Neural crest cell (in vitro differentiated cells): ENCODE results near the gene STOML3. TPM values are rescaled to one million over a fixed set of nuclear protein-coding genes. Genes with fewer than 3 reads are reported as not detected.
"Not testable (repeated sequence)": the region's sequence is repeated elsewhere in the genome, so short reads cannot be mapped to it uniquely, and the experiment has no call there.

ENCODE experiments used
- DNase-seq: peaks from one replicate; pipeline ENCODE4 v3.0.0; 2021; ENCODE audit warnings: low read depth, mixed read lengths, low spot score
- H3K27ac Mint-ChIP-seq: one replicate; pipeline ENCODE4 v1.8.0; 2021; ENCODE audit warnings: mild to moderate bottlenecking, mixed read lengths; ENCODE audit not compliant: unreplicated experiment
- H3K27me3 Mint-ChIP-seq: 2 replicates; pipeline ENCODE4 v1.8.0; 2021; ENCODE audit warnings: low read depth, mild to moderate bottlenecking, mixed read lengths
- H3K36me3 Mint-ChIP-seq: 2 replicates; pipeline ENCODE4 v1.8.0; 2021; ENCODE audit warnings: low read depth, mild to moderate bottlenecking, mixed read lengths
- H3K4me1 Mint-ChIP-seq: 2 replicates; pipeline ENCODE4 v1.8.0; 2021; ENCODE audit warnings: mixed read lengths
- H3K4me3 Mint-ChIP-seq: one replicate; pipeline ENCODE4 v1.8.0; 2021; ENCODE audit warnings: mild to moderate bottlenecking, mixed read lengths
- H3K9me3 Mint-ChIP-seq: 2 replicates; pipeline ENCODE4 v1.8.0; 2021; ENCODE audit warnings: mixed read lengths
- total RNA-seq: library from RNA; stranded (reverse); gene quantifications from 2 replicates; pipeline ENCODE4 v1.2.1, GENCODE V29; 2021
- TF ChIP-seq, protein P1 (sequence below): fragments of 200-600 bp; sonication (generic); conservative IDR thresholded peaks from 2 replicates; pipeline ENCODE4 v1.5.0; 2021; ENCODE audit warnings: antibody characterized with exemption, mild to moderate bottlenecking

Gene STOML3
- total RNA-seq, 1 donor from 2014 or later, result not detected

- Mint-ChIP-seq H3K4me1 (no peaks in the 10 kb centered on the region), H3K36me3 (peaks cover 33% of the 10 kb centered on the region)
- DNase-seq, result peak; percentile 11
Measured at GRCh38 chr13:39016787-39017186, 26.2 kb upstream of the STOML3 start.

GRCh38 chr13:39016087-39016486, 25.5 kb upstream of the STOML3 start:
- H3K27me3 Mint-ChIP-seq, result no peaks in the 10 kb centered on the region
- peaks cover 36% of the 10 kb centered on the region for H3K36me3 Mint-ChIP-seq
- TF ChIP-seq, protein P1, sequence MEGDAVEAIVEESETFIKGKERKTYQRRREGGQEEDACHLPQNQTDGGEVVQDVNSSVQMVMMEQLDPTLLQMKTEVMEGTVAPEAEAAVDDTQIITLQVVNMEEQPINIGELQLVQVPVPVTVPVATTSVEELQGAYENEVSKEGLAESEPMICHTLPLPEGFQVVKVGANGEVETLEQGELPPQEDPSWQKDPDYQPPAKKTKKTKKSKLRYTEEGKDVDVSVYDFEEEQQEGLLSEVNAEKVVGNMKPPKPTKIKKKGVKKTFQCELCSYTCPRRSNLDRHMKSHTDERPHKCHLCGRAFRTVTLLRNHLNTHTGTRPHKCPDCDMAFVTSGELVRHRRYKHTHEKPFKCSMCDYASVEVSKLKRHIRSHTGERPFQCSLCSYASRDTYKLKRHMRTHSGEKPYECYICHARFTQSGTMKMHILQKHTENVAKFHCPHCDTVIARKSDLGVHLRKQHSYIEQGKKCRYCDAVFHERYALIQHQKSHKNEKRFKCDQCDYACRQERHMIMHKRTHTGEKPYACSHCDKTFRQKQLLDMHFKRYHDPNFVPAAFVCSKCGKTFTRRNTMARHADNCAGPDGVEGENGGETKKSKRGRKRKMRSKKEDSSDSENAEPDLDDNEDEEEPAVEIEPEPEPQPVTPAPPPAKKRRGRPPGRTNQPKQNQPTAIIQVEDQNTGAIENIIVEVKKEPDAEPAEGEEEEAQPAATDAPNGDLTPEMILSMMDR, result no peak
- no peak overlapping the region for H3K27ac Mint-ChIP-seq
- H3K9me3 Mint-ChIP-seq, result no peaks in the 10 kb centered on the region
- DNase-seq, result no peak
- H3K4me1 Mint-ChIP-seq, result no peaks in the 10 kb centered on the region
- H3K4me3 Mint-ChIP-seq, result no peak overlapping the region

More at GRCh38 chr13:39016787-39017186, 26.2 kb upstream of the STOML3 start:
- no peak overlapping the region for H3K27ac Mint-ChIP-seq
- H3K27me3 Mint-ChIP-seq, result no peaks in the 10 kb centered on the region
- no peaks in the 10 kb centered on the region for H3K9me3 Mint-ChIP-seq
- TF ChIP-seq, protein P1, result peak; percentile 73
- H3K4me3 Mint-ChIP-seq, result no peak overlapping the region

GRCh38 chr13:39013462-39013861, 22.8 kb upstream of the STOML3 start:
- H3K9me3 Mint-ChIP-seq, result peaks cover 2% of the 10 kb centered on the region
- TF ChIP-seq, protein P1, result no peak
- H3K27ac Mint-ChIP-seq, result no peak overlapping the region
- H3K36me3 Mint-ChIP-seq, result peaks cover 48% of the 10 kb centered on the region
- H3K4me3 Mint-ChIP-seq, result no peak overlapping the region
- H3K27me3 Mint-ChIP-seq, result no peaks in the 10 kb centered on the region
- no peak for DNase-seq
- H3K4me1 Mint-ChIP-seq, result no peaks in the 10 kb centered on the region

- no peak for DNase-seq
- no peaks in the 10 kb centered on the region for H3K27me3 Mint-ChIP-seq
- TF ChIP-seq, protein P1, result peak; percentile 34
- no peak overlapping the region for H3K4me3 Mint-ChIP-seq
- H3K27ac Mint-ChIP-seq, result no peak overlapping the region
- H3K36me3 Mint-ChIP-seq, result peaks cover 57% of the 10 kb centered on the region
- peaks cover 2% of the 10 kb centered on the region for H3K9me3 Mint-ChIP-seq
- no peaks in the 10 kb centered on the region for H3K4me1 Mint-ChIP-seq
Measured at GRCh38 chr13:39012608-39013007, 22.0 kb upstream of the STOML3 start.

DNA sequence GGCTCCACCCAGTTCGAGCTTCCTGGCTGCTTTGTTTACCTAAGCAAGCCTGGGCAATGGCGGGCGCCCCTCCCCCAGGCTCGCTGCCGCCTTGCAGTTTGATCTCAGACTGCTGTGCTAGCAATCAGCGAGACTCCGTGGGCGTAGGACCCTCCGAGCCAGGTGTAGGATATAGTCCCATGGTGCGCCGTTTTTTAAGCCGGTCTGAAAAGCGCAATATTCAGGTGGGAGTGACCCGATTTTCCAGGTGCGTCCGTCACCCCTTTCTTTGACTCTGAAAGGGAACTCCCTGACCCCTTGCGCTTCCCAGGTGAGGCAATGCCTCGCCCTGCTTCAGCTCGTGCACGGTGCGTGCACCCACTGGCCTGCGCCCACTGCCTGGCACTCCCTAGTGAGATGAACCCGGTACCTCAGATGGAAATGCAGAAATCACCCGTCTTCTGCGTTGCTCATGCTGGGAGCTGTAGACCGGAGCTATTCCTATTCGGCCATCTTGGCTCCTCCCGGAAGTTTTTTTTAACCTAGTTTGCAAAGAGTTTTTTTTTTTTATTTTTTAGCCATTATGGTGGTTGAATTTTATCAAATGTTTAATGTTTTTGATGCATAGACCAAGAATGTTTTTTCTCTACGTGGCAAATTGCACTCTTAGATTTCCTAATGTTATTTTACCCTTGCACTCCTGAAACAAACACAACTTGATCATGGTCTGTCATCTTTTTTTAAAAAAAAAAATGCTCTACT, 15.9 kb upstream of the STOML3 start:
- peak overlapping the region; percentile 71 for H3K27ac Mint-ChIP-seq
- not testable (repeated sequence) for H3K4me1 Mint-ChIP-seq, DNase-seq, H3K27me3 Mint-ChIP-seq, H3K9me3 Mint-ChIP-seq
- H3K36me3 Mint-ChIP-seq, result peaks cover 35% of the 10 kb centered on the region
- peak overlapping the region; percentile 81 for H3K4me3 Mint-ChIP-seq

GRCh38 chr13:38998739-38999138, 8.1 kb upstream of the STOML3 start:
- H3K27me3 Mint-ChIP-seq, result no peaks in the 10 kb centered on the region
- no peak overlapping the region for H3K4me3 Mint-ChIP-seq
- H3K4me1 Mint-ChIP-seq, result no peaks in the 10 kb centered on the region

More at GRCh38 chr13:38998739-38999138, 8.1 kb upstream of the STOML3 start:
- Mint-ChIP-seq H3K36me3 (no peaks in the 10 kb centered on the region), H3K27ac (no peak overlapping the region), H3K9me3 (no peaks in the 10 kb centered on the region)
- DNase-seq, result no peak
- TF ChIP-seq, protein P1, result no peak
